ENCODE results near the gene INAFM2.

- no peak for TF ChIP-seq POLR2A (IDR thresholded peaks at IDR 0.05; ENCODE audit: low read depth, low read length)
- no peak for TF ChIP-seq POLR2AphosphoS5 (IDR thresholded peaks at IDR 0.05; ENCODE audit: low read depth, low read length)
These were observed 10.5 kb downstream of the INAFM2 start for GRCh38 chr15:40333922-40334492.
